Sigmoid colon (tissue), 4 donors: ENCODE results near the gene ABHD12.

Experiments
- CTCF ChIP-seq, 4 experiments: fragments of 450-650 bp in 3 of 4; fragments of 200-600 bp in 1 of 4; IDR thresholded peaks; one replicate each; pipeline ENCODE4 v1.5.1; 2016 to 2019; ENCODE audit warnings: antibody characterized with exemption in 4 of 4, mild to moderate bottlenecking in 3 of 4, moderate library complexity in 2 of 4
- POLR2AphosphoS5 ChIP-seq, 4 donors: sonication (generic); formaldehyde crosslinking; IDR thresholded peaks; one replicate each; pipeline ENCODE4 v1.6.1; 2017; ENCODE audit warnings: antibody characterized with exemption in 4 of 4

- no peak for TF ChIP-seq POLR2AphosphoS5 (IDR thresholded peaks at IDR 0.05)
- TF ChIP-seq CTCF (IDR thresholded peaks at IDR 0.05): no peak
Measured at GRCh38 chr20:25269057-25269832, 121.4 kb downstream of the ABHD12 start.
